ENCODE measurements around the gene KMT5B.

- no peak for TF ChIP-seq CTCF (IDR thresholded peaks at IDR 0.05)
- TF ChIP-seq POLR2A (IDR thresholded peaks at IDR 0.05): peak in 2 of 3 donors; percentile 13 to 22
These were observed 63.1 kb downstream of the KMT5B start for GRCh38 chr11:68150037-68150436.

Measured in body of pancreas (tissue), 4 donors.